Measurements from ENCODE around the gene C4orf50. TPM values are rescaled to one million over a fixed set of nuclear protein-coding genes. Genes with fewer than 3 reads are reported as not detected.

Gene C4orf50
- total RNA-seq, 1 donor from 2014 or later, result 0.49 TPM

DNA sequence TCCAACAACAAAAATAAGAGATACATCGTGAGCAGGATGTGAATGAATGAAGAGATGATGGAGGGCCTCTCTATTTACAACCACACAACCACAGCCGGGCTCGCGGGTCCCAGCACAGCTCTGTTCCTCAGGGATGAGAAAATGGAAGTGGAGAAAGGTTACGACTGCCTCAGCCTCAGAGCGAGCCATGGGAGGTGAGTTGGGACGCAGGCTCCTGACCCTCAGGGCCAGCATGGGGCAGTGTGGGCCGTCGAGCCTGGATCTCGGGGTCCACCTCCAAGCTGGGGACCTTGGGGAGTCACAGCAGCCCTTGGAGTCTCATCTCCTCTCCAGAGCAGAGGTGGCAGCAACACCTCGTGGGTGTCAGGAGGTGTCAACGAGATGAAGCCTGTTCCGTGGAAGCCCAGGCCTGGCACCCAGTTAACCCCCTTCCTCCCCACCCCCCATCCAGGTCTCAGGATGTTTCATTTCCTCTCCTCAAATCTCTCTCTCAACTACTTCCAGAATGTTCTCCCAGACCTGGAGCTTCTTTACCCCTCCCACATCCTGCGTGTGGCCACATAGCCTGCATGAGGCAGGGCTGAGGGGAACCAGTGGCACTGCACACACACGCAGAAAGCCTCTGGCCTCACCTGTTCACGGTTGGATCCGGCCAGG, 25.9 kb downstream of the C4orf50 start:
- H3K36me3 ChIP-seq, result no peaks in the 10 kb centered on the region
- no peaks in the 10 kb centered on the region for H3K27me3 ChIP-seq
- no peaks in the 10 kb centered on the region for H3K4me1 ChIP-seq
- intact Hi-C loops (cut with DNase I), result loop anchor here (10.0 kb wide), 1 partner anchor 333 kb away; no protein-coding TSS in a partner anchor
- H3K4me3 ChIP-seq, result no peak overlapping the region
- no peak overlapping the region for H3K27ac ChIP-seq
- no peak for DNase-seq (ENCODE audit: extremely low spot score in 2 of 2)
- TF ChIP-seq POLR2AphosphoS5 (IDR thresholded peaks at IDR 0.05; ENCODE audit: insufficient read depth in 1 of 2, low read depth in 1 of 2), result no peak
- TF ChIP-seq CTCF (IDR thresholded peaks at IDR 0.05), result no peak
- no peak for TF ChIP-seq POLR2A (IDR thresholded peaks at IDR 0.05)
- no peaks in the 10 kb centered on the region for H3K9me3 ChIP-seq

- Histone ChIP-seq H3K9me3 (no peaks in the 10 kb centered on the region), H3K36me3 (no peaks in the 10 kb centered on the region), H3K4me3 (no peak overlapping the region), H3K4me1 (no peaks in the 10 kb centered on the region), H3K27me3 (no peaks in the 10 kb centered on the region), H3K27ac (no peak overlapping the region)
- TF ChIP-seq POLR2A (IDR thresholded peaks at IDR 0.05) (no peak), POLR2AphosphoS5 (IDR thresholded peaks at IDR 0.05; ENCODE audit: insufficient read depth in 1 of 2, low read depth in 1 of 2) (no peak), CTCF (IDR thresholded peaks at IDR 0.05) (no peak)
- intact Hi-C loops (cut with DNase I), result loop anchor here (10.0 kb wide), 1 partner anchor 333 kb away; no protein-coding TSS in a partner anchor
- no peak for DNase-seq (ENCODE audit: extremely low spot score in 2 of 2)
Observed at GRCh38 chr4:5991405-5991804, 26.8 kb downstream of the C4orf50 start.

DNA sequence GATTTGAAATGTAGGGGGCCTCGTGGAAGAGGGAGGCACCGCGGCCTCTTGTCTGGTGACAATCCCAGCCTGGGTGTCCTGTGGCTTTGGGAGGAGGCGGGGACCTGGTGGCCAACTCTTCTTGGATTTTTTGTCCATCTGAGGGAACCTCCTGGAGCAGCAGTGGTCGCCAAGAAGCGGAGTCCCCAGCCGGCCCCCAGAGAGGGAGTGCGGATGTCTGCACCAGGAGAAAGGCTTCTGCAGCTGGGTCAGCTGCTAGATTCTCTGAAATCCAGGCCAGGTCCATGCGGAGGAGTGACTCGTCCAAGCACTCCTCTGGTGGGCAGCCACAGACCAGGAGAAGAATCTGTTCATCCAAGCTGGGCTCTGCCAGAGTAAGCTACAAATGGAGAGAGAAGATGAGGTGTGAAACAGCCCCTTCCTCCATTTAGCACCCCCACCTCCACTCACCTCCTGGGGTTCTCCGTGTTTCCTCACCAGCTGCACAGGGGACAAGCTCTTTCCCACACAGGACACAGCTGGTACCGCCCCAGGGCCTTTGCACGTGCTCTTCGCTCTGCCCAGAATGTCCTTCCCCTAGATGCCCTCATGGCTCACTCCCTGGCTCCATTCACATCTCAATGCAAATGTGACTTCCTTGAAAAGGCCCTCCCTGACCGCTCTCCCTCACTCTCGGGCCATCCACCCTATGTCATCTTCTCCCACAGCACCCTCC, 27.6 kb downstream of the C4orf50 start:
- H3K4me1 ChIP-seq, result no peaks in the 10 kb centered on the region
- intact Hi-C loops (cut with DNase I), result loop anchor here (10.0 kb wide), 1 partner anchor 334 kb away; no protein-coding TSS in a partner anchor
- no peak for DNase-seq (ENCODE audit: extremely low spot score in 2 of 2)
- no peaks in the 10 kb centered on the region for H3K9me3 ChIP-seq
- TF ChIP-seq POLR2AphosphoS5 (IDR thresholded peaks at IDR 0.05; ENCODE audit: insufficient read depth in 1 of 2, low read depth in 1 of 2) (no peak), POLR2A (IDR thresholded peaks at IDR 0.05) (no peak), CTCF (IDR thresholded peaks at IDR 0.05) (no peak)
- no peaks in the 10 kb centered on the region for H3K27me3 ChIP-seq
- H3K36me3 ChIP-seq, result no peaks in the 10 kb centered on the region
- no peak overlapping the region for H3K27ac ChIP-seq
- no peak overlapping the region for H3K4me3 ChIP-seq

DNA sequence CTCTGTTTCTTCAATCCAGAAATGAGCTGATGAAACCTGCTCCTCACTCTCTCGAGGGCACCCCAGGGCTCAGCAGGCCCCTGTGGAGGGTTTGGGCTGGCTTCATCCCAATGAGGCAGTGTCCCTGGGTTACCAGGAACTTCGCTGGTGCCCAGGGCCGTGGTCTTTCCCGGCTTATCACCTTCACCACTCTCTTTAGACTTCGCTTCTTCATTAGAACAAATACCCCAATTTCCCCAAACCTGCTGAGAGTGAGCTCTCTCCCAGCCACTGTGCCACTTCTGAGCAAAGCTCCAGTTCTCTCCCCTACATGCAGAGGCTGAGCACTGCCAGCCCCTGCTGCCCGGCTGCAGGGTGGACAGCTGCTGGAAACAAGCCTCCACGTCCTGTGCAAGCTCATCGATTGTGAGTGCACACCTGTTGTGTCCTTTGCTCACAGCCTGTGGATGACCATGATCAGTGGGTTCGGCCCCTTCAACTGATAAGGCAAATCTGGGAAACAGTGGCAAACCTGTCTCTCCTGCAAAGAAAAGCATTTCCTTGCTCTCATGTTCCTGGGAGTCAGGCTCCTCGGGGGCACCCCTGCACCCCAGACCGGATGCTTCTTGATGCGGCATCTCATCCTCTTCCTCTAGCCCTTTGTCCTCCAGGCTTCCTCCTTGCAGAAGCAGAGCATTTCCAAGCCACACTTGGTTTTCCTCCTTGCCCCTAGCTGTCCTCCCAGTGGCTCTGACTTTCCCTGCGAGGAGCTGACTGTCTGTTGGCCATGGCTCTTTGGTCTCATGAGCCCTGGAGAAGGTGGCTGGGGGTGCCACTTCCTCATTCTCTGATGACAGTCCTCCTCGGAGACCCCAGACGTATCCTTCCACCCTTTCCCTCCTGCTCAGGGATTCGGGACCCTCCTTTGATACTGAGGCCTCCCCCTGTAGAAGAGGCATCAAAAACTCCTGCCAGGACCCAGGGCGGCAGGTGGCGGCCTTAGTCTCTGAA, 28.7 kb downstream of the C4orf50 start:
- no peak overlapping the region for H3K27ac ChIP-seq
- TF ChIP-seq POLR2AphosphoS5 (IDR thresholded peaks at IDR 0.05; ENCODE audit: insufficient read depth in 1 of 2, low read depth in 1 of 2) (no peak), POLR2A (IDR thresholded peaks at IDR 0.05) (no peak), CTCF (IDR thresholded peaks at IDR 0.05) (no peak)
- intact Hi-C loops (cut with DNase I), result loop anchor here (10.0 kb wide), 1 partner anchor 335 kb away; no protein-coding TSS in a partner anchor
- no peaks in the 10 kb centered on the region for H3K4me1 ChIP-seq
- no peak overlapping the region for H3K4me3 ChIP-seq
- no peaks in the 10 kb centered on the region for H3K27me3 ChIP-seq
- H3K36me3 ChIP-seq, result no peaks in the 10 kb centered on the region
- DNase-seq (ENCODE audit: extremely low spot score in 2 of 2), result no peak
- no peaks in the 10 kb centered on the region for H3K9me3 ChIP-seq

Measured in vagina (tissue), 2 donors.